GM15510 (cell line): Measurements from ENCODE around the gene CDC14A.

Experiments
- POLR2A ChIP-seq: IDR thresholded peaks from 3 replicates; pipeline ENCODE4 v1.6.1; 2011; ENCODE audit warnings: borderline replicate concordance; ENCODE audit not compliant: insufficient read length; ENCODE audit errors: extremely low read depth

The CDC14A gene

GRCh38 chr1:100323419-100324106, 28.7 kb upstream of the CDC14A start:
- no peak for TF ChIP-seq POLR2A

- TF ChIP-seq POLR2A = no peak
Observed at GRCh38 chr1:100325415-100326324, 26.6 kb upstream of the CDC14A start.

- TF ChIP-seq POLR2A = no peak
Observed at GRCh38 chr1:100328133-100328532, 24.2 kb upstream of the CDC14A start.

- TF ChIP-seq POLR2A = no peak
Observed at GRCh38 chr1:100332331-100332730, 20.0 kb upstream of the CDC14A start.

GRCh38 chr1:100335436-100335835, 16.9 kb upstream of the CDC14A start:
- TF ChIP-seq POLR2A = no peak

GRCh38 chr1:100340494-100340893, 11.8 kb upstream of the CDC14A start:
- no peak for TF ChIP-seq POLR2A

GRCh38 chr1:100342348-100342747, 10.0 kb upstream of the CDC14A start:
- no peak for TF ChIP-seq POLR2A

- TF ChIP-seq POLR2A = no peak
Observed at GRCh38 chr1:100343897-100344296, 8.4 kb upstream of the CDC14A start.

GRCh38 chr1:100344774-100345173, 7.5 kb upstream of the CDC14A start:
- no peak for TF ChIP-seq POLR2A

- TF ChIP-seq POLR2A = no peak
Observed at GRCh38 chr1:100346387-100346786, 5.9 kb upstream of the CDC14A start.

- no peak for TF ChIP-seq POLR2A
Observed at GRCh38 chr1:100347009-100347966, 5.0 kb upstream of the CDC14A start.

- no peak for TF ChIP-seq POLR2A
Observed at GRCh38 chr1:100348549-100349144, 3.7 kb upstream of the CDC14A start.

GRCh38 chr1:100349246-100349645, 3.1 kb upstream of the CDC14A start:
- TF ChIP-seq POLR2A = no peak

- TF ChIP-seq POLR2A = no peak
Observed at GRCh38 chr1:100350787-100351094, 1.6 kb upstream of the CDC14A start.
